Muscle of back (tissue), 11 donors: ENCODE results near the gene ACTG2. TPM values are rescaled to one million over a fixed set of nuclear protein-coding genes. Genes with fewer than 3 reads are reported as not detected.

Experiments
- DNase-seq, 3 donors: peaks; one replicate each; pipeline versions ENCODE4 v3.0.0 to v3.0.0-alpha.2; 2013
- polyA plus RNA-seq, 10 donors: library from polyadenylated mRNA; unstranded; fragments of 120-200 nt; gene quantifications; one replicate each; pipeline ENCODE4 v1.2.1, GENCODE V29; 2013; ENCODE audit not compliant: insufficient read length in 10 of 10

ACTG2 gene
- polyA plus RNA-seq, 10 donors, result 3.7 to 10.8 (median 4.8) TPM

DNA sequence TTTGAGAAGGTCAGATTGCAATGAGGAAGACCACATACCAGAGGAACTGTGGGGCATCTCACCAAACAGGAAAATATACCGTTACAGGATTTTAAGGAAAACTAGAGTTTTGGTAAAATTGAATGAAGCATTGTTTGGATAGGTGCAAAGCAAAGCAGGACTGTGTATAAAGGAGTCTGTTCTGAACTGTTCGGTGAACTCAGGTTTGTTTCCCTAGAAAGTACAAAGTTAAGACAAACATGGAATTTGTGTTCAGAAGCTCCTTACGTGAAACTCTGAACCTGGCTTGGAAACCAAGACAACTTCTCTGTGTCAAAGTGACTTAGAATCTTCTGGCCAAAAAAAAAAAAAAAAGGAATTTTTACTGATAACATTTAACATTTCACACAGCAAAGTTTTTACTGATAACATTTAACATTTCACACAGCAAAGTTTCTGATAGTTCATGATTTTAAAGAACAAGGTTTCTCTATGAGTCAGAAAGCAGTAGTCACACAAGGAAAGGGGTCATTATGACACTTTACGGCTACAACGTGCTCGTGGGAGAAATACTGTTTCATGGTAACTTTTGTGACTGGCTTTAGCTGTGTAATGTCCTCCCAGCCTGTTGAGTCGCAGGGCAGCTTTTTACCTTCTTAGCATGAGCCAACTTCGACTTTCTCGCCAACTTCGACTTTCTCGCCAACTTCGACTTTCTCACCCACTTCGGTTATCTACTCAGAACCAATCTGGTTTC is 70.7 kb downstream of the ACTG2 start:
- no peak for DNase-seq

DNA sequence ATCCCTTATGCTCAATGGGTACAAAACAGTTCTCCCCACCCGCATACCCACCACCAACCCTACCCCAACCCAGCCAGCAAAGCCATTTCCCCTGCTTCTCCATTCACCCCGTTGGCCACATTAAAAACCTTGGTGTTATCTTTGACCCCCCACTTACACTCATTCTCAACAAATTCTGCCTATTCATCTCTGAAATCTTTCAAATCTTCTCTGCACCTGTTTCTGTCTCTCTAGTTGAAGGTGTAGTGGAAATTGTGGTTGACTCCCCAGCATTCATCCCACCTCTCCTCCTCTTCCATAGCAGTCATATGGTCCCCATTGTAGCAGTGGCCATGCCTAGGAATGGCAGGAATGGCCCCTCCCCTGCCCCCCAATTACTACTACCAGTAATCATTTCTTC is 71.4 kb downstream of the ACTG2 start:
- DNase-seq, result no peak

DNA sequence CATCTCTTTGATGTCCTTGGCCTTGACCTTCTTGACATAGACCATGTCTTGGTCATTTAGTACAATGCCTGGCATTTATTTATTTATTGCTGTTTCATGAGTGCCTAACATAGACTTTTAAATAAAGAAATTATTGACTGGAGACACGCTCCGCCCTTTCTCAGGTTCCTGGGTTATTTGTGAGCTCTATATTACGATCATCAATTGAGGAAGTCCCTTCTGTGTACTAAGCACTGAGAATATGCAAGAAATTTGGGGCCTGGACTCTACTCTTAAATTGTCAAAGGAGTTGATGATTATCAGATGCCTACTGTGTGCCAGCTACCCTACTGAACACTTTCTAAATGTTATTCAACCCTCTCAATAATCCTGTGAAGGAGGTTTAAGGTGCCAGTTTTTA is 72.2 kb downstream of the ACTG2 start:
- no peak for DNase-seq

DNA sequence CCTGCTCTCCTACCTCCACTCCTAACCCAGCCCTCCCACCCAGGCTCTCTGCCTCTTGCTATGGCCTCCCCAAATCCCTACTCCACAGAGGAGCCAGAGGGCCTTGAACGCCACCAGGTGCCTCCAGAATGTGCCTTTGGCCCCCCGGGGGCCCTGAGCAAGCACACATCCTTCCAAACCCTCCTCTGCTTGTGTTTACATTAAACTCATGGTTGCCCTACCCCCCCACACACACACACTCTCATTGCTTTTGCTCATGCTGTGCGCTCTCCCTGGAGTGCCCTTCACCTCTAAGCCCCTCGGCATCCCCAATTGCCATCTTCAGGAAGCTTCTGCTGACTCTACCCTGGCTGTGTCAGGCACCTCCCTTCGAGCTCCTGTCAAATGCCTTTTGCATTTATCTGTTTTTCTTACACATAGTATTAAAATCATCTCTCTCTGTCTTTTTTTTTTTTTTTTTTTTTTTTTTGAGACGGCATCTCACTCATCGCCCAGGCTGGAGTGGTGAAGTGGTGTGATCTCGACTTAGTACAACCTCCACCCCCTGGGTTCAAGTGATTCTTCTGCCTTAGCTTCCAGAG is 75.6 kb downstream of the ACTG2 start:
- no peak for DNase-seq

DNA sequence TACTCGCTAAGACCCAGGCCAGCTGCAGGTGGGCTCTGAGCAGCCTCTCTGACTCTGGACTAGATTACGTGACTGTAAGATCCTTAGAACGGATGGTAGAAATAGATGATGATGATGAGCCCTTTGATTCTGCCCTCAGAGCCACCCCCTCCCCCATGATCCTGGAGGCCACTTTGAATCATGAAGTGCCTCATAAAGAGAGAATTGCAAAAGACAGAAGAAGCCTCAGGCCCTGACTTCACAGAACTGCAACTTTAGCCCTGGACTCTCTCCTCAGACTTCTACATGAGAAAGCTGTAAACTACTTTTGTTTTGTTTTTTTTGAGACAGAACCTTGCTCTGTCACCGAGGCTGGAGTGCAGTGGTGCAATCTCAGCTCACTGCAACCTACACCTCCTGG is 76.5 kb downstream of the ACTG2 start:
- DNase-seq, result no peak

Other genes starting within 250 kb of the ACTG2 start
- gene TPRKB, start 155.7 kb upstream of the ACTG2 start, polyA plus RNA-seq, result 10 to 100 TPM; 40.1 to 49.2 (median 44.3) TPM
- gene DUSP11, start 112.9 kb upstream of the ACTG2 start, polyA plus RNA-seq, result 10 to 100 TPM; 16.5 to 22.3 (median 19.7) TPM
- gene C2orf78, start 108.8 kb upstream of the ACTG2 start, polyA plus RNA-seq, result not detected
- 10 to 100 TPM; 33.9 to 51.4 (median 40.0) TPM for gene STAMBP, start 64.0 kb upstream of the ACTG2 start, polyA plus RNA-seq
- 10 to 100 TPM; 36.6 to 55.3 (median 39.7) TPM for gene DGUOK, start 33.9 kb downstream of the ACTG2 start, polyA plus RNA-seq
- 10 to 100 TPM in 2 of 10 donors, 1 to 10 TPM in 8; 6.6 to 12.9 (median 8.7) TPM for gene TET3, start 91.9 kb downstream of the ACTG2 start, polyA plus RNA-seq